Activated naive CD4-positive, alpha-beta T cell treated with anti-CD3 and anti-CD28 coated beads, Interleukin-2, amount 50 U/mL, for 24 hours (primary cell): ENCODE results near the gene CEACAM16.

Experiments
- H3K27ac Mint-ChIP-seq: one replicate; pipeline ENCODE4 v1.8.0; 2021; ENCODE audit warnings: mild to moderate bottlenecking, mixed read lengths
- H3K27me3 Mint-ChIP-seq: one replicate; pipeline ENCODE4 v1.8.0; 2021; ENCODE audit warnings: mixed read lengths
- H3K36me3 Mint-ChIP-seq: one replicate; pipeline ENCODE4 v1.8.0; 2021; ENCODE audit warnings: mixed read lengths
- H3K4me1 Mint-ChIP-seq: one replicate; pipeline ENCODE4 v1.8.0; 2021; ENCODE audit warnings: mixed read lengths
- H3K4me3 Mint-ChIP-seq: one replicate; pipeline ENCODE4 v1.8.0; 2021; ENCODE audit warnings: mild to moderate bottlenecking, mixed read lengths
- H3K9me3 Mint-ChIP-seq: one replicate; pipeline ENCODE4 v1.8.0; 2021; ENCODE audit warnings: mixed read lengths

The CEACAM16 gene

GRCh38 chr19:44752816-44753625 is 54.1 kb downstream of the CEACAM16 start:
- Mint-ChIP-seq H3K27me3 (no peaks in the 10 kb centered on the region), H3K4me1 (peaks cover 68% of the 10 kb centered on the region), H3K36me3 (no peaks in the 10 kb centered on the region), H3K9me3 (no peaks in the 10 kb centered on the region), H3K27ac (peak overlapping the region; percentile 81), H3K4me3 (peak overlapping the region; percentile 89)

GRCh38 chr19:44753626-44753931 is 54.6 kb downstream of the CEACAM16 start:
- peak overlapping the region; percentile 89 for H3K4me3 Mint-ChIP-seq
- no peaks in the 10 kb centered on the region for H3K27me3 Mint-ChIP-seq
- H3K9me3 Mint-ChIP-seq = no peaks in the 10 kb centered on the region
- peak overlapping the region; percentile 81 for H3K27ac Mint-ChIP-seq
- peaks cover 4% of the 10 kb centered on the region for H3K36me3 Mint-ChIP-seq
- peaks cover 65% of the 10 kb centered on the region for H3K4me1 Mint-ChIP-seq

GRCh38 chr19:44753932-44754749 is 55.2 kb downstream of the CEACAM16 start:
- H3K9me3 Mint-ChIP-seq = no peaks in the 10 kb centered on the region
- H3K27me3 Mint-ChIP-seq = no peaks in the 10 kb centered on the region
- H3K4me3 Mint-ChIP-seq = peak overlapping the region; percentile 89
- peaks cover 63% of the 10 kb centered on the region for H3K4me1 Mint-ChIP-seq
- H3K36me3 Mint-ChIP-seq = peaks cover 4% of the 10 kb centered on the region
- peak overlapping the region; percentile 88 for H3K27ac Mint-ChIP-seq

GRCh38 chr19:44754750-44755080 is 55.8 kb downstream of the CEACAM16 start:
- no peaks in the 10 kb centered on the region for H3K9me3 Mint-ChIP-seq
- peak overlapping the region; percentile 89 for H3K4me3 Mint-ChIP-seq
- H3K36me3 Mint-ChIP-seq = peaks cover 5% of the 10 kb centered on the region
- H3K27ac Mint-ChIP-seq = peak overlapping the region; percentile 88
- no peaks in the 10 kb centered on the region for H3K27me3 Mint-ChIP-seq
- peaks cover 59% of the 10 kb centered on the region for H3K4me1 Mint-ChIP-seq

GRCh38 chr19:44755219-44755618 is 56.3 kb downstream of the CEACAM16 start:
- peak overlapping the region; percentile 89 for H3K4me3 Mint-ChIP-seq
- H3K27ac Mint-ChIP-seq = peak overlapping the region; percentile 88
- H3K36me3 Mint-ChIP-seq = peaks cover 8% of the 10 kb centered on the region
- H3K27me3 Mint-ChIP-seq = no peaks in the 10 kb centered on the region
- peaks cover 59% of the 10 kb centered on the region for H3K4me1 Mint-ChIP-seq
- H3K9me3 Mint-ChIP-seq = no peaks in the 10 kb centered on the region

GRCh38 chr19:44756089-44756562 is 57.2 kb downstream of the CEACAM16 start:
- H3K27ac Mint-ChIP-seq = no peak overlapping the region
- no peak overlapping the region for H3K4me3 Mint-ChIP-seq
- peaks cover 59% of the 10 kb centered on the region for H3K4me1 Mint-ChIP-seq
- peaks cover 8% of the 10 kb centered on the region for H3K36me3 Mint-ChIP-seq
- no peaks in the 10 kb centered on the region for H3K27me3 Mint-ChIP-seq
- no peaks in the 10 kb centered on the region for H3K9me3 Mint-ChIP-seq

GRCh38 chr19:44757057-44757734 is 58.2 kb downstream of the CEACAM16 start:
- peaks cover 8% of the 10 kb centered on the region for H3K36me3 Mint-ChIP-seq
- H3K27me3 Mint-ChIP-seq = no peaks in the 10 kb centered on the region
- H3K4me3 Mint-ChIP-seq = no peak overlapping the region
- no peak overlapping the region for H3K27ac Mint-ChIP-seq
- peaks cover 50% of the 10 kb centered on the region for H3K4me1 Mint-ChIP-seq
- no peaks in the 10 kb centered on the region for H3K9me3 Mint-ChIP-seq

- peaks cover 45% of the 10 kb centered on the region for H3K4me1 Mint-ChIP-seq
- H3K27me3 Mint-ChIP-seq = no peaks in the 10 kb centered on the region
- peaks cover 8% of the 10 kb centered on the region for H3K36me3 Mint-ChIP-seq
- peak overlapping the region; percentile 84 for H3K27ac Mint-ChIP-seq
- H3K9me3 Mint-ChIP-seq = no peaks in the 10 kb centered on the region
- H3K4me3 Mint-ChIP-seq = no peak overlapping the region
Measured at GRCh38 chr19:44757735-44758505, 59.0 kb downstream of the CEACAM16 start.

GRCh38 chr19:44758596-44758995 is 59.6 kb downstream of the CEACAM16 start:
- Mint-ChIP-seq H3K4me1 (peaks cover 44% of the 10 kb centered on the region), H3K9me3 (no peaks in the 10 kb centered on the region), H3K4me3 (no peak overlapping the region), H3K27me3 (no peaks in the 10 kb centered on the region), H3K36me3 (peaks cover 8% of the 10 kb centered on the region), H3K27ac (no peak overlapping the region)

GRCh38 chr19:44759083-44759804 is 60.3 kb downstream of the CEACAM16 start:
- Mint-ChIP-seq H3K4me3 (no peak overlapping the region), H3K9me3 (no peaks in the 10 kb centered on the region), H3K27me3 (no peaks in the 10 kb centered on the region), H3K36me3 (peaks cover 8% of the 10 kb centered on the region), H3K4me1 (peaks cover 45% of the 10 kb centered on the region), H3K27ac (no peak overlapping the region)
